ENCODE results near the gene DPYD.

The DPYD gene

DNA sequence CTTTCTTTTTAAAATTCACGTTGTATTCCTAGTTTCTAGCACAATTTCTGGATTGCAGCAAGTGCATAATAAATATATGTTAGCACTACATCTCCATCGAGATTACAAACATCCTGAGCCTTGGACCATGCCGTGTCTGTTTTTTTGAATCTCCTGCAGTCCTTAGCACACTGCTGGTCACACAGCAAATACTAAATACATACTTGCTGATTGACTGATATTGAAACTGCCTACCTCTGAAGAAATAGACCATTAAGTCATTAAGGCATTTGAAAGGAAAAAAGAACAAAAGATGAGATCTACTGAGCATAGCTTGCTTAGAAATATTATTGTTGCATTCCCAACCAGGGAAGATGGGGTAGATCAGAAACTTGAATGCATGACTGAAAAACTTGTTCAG is 830.1 kb downstream of the DPYD start:
- peaks cover 30% of the 10 kb centered on the region for H3K4me1 ChIP-seq (ENCODE audit: insufficient read depth, low read length, poor library complexity, severe bottlenecking)
- H3K79me2 ChIP-seq (ENCODE audit: insufficient read depth, low read length) = no peaks in the 10 kb centered on the region
- TF ChIP-seq EZH2phosphoT487 (IDR thresholded peaks at IDR 0.05; ENCODE audit: borderline replicate concordance) = no peak
- TF ChIP-seq, protein P1, sequence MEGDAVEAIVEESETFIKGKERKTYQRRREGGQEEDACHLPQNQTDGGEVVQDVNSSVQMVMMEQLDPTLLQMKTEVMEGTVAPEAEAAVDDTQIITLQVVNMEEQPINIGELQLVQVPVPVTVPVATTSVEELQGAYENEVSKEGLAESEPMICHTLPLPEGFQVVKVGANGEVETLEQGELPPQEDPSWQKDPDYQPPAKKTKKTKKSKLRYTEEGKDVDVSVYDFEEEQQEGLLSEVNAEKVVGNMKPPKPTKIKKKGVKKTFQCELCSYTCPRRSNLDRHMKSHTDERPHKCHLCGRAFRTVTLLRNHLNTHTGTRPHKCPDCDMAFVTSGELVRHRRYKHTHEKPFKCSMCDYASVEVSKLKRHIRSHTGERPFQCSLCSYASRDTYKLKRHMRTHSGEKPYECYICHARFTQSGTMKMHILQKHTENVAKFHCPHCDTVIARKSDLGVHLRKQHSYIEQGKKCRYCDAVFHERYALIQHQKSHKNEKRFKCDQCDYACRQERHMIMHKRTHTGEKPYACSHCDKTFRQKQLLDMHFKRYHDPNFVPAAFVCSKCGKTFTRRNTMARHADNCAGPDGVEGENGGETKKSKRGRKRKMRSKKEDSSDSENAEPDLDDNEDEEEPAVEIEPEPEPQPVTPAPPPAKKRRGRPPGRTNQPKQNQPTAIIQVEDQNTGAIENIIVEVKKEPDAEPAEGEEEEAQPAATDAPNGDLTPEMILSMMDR (conservative IDR thresholded peaks at IDR 0.05; ENCODE audit: low read length) = no peak
- no peak overlapping the region for H2AFZ ChIP-seq (ENCODE audit: low read length)
- no peaks in the 10 kb centered on the region for H4K20me1 ChIP-seq (ENCODE audit: insufficient read depth, low read length, poor library complexity, severe bottlenecking)
- H3K4me2 ChIP-seq (ENCODE audit: low read depth, low read length, poor library complexity, severe bottlenecking) = peak overlapping the region; percentile 46
- H3K27me3 ChIP-seq (ENCODE audit: insufficient read depth, low read length, poor library complexity, severe bottlenecking) = no peaks in the 10 kb centered on the region
- H3K4me3 ChIP-seq (ENCODE audit: low read length, poor library complexity, severe bottlenecking) = no peak overlapping the region
- no peaks in the 10 kb centered on the region for H3K36me3 ChIP-seq (ENCODE audit: insufficient read depth, low read length)
- H3K9ac ChIP-seq (ENCODE audit: low read depth, low read length, poor library complexity, severe bottlenecking) = peak overlapping the region; percentile 40
- no peaks in the 10 kb centered on the region for H3K9me3 ChIP-seq (ENCODE audit: insufficient read depth, low read depth, low read length)
- H3F3A ChIP-seq (ENCODE audit: low read depth) = no peaks in the 10 kb centered on the region; the same call in 1 of the 2 replicates
- no peaks in the 10 kb centered on the region for H3K9me2 ChIP-seq (replicated peaks; ENCODE audit: low read depth, low read length)

DNA sequence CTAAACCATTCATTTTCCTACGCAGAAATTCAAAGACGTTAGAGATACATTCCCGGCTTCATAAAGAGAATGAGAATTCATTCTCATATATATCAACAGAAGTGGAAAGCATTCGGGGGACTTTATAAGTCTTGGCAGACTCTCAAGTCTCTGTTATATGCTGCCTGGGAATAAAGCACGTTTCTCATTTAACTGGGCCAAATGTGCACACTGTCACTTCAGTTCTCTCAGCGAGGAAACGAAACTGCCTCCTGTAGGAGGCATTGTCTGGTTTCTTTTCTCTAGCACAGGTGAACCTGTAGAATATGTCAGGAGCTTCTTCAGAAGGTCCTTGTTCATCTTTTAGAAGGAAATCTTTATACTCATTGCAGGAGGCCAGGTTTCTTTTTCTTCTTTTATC is 831.7 kb downstream of the DPYD start:
- Histone ChIP-seq H2AFZ (ENCODE audit: low read length) (no peak overlapping the region), H3F3A (ENCODE audit: low read depth) (no peaks in the 10 kb centered on the region; the same call in 1 of the 2 replicates)

DNA sequence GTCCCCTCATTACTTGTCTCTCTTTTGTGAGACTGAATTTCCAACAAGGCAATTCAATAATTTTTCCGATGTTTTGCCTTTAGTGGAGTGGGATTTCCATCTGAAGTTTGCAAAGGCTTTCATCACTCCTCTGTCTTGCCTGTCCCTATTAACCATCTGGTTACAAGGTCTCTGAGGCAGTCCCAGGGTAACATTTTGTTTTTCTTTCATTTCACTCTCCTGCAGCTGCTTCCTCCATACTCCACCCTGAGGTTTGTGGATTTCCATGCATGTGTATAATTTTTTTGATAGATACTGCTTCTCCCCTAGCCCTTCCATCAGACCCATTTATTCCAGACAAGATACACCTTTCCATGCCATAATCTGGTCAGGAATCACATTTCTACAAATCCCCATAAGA is 832.4 kb downstream of the DPYD start:
- Histone ChIP-seq H4K20me1 (ENCODE audit: insufficient read depth, low read length, poor library complexity, severe bottlenecking) (no peaks in the 10 kb centered on the region), H3K9ac (ENCODE audit: low read depth, low read length, poor library complexity, severe bottlenecking) (no peak overlapping the region), H3F3A (ENCODE audit: low read depth) (no peaks in the 10 kb centered on the region; the same call in 1 of the 2 replicates), H2AFZ (ENCODE audit: low read length) (no peak overlapping the region), H3K9me3 (ENCODE audit: insufficient read depth, low read depth, low read length) (no peaks in the 10 kb centered on the region), H3K4me1 (ENCODE audit: insufficient read depth, low read length, poor library complexity, severe bottlenecking) (peaks cover 30% of the 10 kb centered on the region), H3K4me3 (ENCODE audit: low read length, poor library complexity, severe bottlenecking) (no peak overlapping the region), H3K9me2 (replicated peaks; ENCODE audit: low read depth, low read length) (no peaks in the 10 kb centered on the region), H3K36me3 (ENCODE audit: insufficient read depth, low read length) (no peaks in the 10 kb centered on the region), H3K27me3 (ENCODE audit: insufficient read depth, low read length, poor library complexity, severe bottlenecking) (no peaks in the 10 kb centered on the region), H3K79me2 (ENCODE audit: insufficient read depth, low read length) (no peaks in the 10 kb centered on the region), H3K4me2 (ENCODE audit: low read depth, low read length, poor library complexity, severe bottlenecking) (peak overlapping the region; percentile 8)
- no peak for TF ChIP-seq EZH2phosphoT487 (IDR thresholded peaks at IDR 0.05; ENCODE audit: borderline replicate concordance)
- TF ChIP-seq, protein P1 (conservative IDR thresholded peaks at IDR 0.05; ENCODE audit: low read length) = no peak

More for the DNA sequence above, 831.7 kb downstream of the DPYD start:
- no peaks in the 10 kb centered on the region for H3K36me3 ChIP-seq (ENCODE audit: insufficient read depth, low read length)
- TF ChIP-seq, protein P1 (conservative IDR thresholded peaks at IDR 0.05; ENCODE audit: low read length) = no peak
- TF ChIP-seq EZH2phosphoT487 (IDR thresholded peaks at IDR 0.05; ENCODE audit: borderline replicate concordance) = no peak
- H3K4me2 ChIP-seq (ENCODE audit: low read depth, low read length, poor library complexity, severe bottlenecking) = no peak overlapping the region
- H3K9me3 ChIP-seq (ENCODE audit: insufficient read depth, low read depth, low read length) = no peaks in the 10 kb centered on the region
- H3K9ac ChIP-seq (ENCODE audit: low read depth, low read length, poor library complexity, severe bottlenecking) = no peak overlapping the region
- H3K4me3 ChIP-seq (ENCODE audit: low read length, poor library complexity, severe bottlenecking) = no peak overlapping the region
- H3K4me1 ChIP-seq (ENCODE audit: insufficient read depth, low read length, poor library complexity, severe bottlenecking) = peaks cover 30% of the 10 kb centered on the region
- no peaks in the 10 kb centered on the region for H4K20me1 ChIP-seq (ENCODE audit: insufficient read depth, low read length, poor library complexity, severe bottlenecking)
- H3K27me3 ChIP-seq (ENCODE audit: insufficient read depth, low read length, poor library complexity, severe bottlenecking) = no peaks in the 10 kb centered on the region
- H3K9me2 ChIP-seq (replicated peaks; ENCODE audit: low read depth, low read length) = no peaks in the 10 kb centered on the region
- no peaks in the 10 kb centered on the region for H3K79me2 ChIP-seq (ENCODE audit: insufficient read depth, low read length)

All from Loucy (cell line).